Activated T-cell treated with anti-CD3 and anti-CD28 coated beads for 48 hours (primary cell): Measurements from ENCODE around the gene ZNF573.
A peak's percentile ranks its signal among the peaks of the same experiment; 100 is the strongest.
"Not testable (repeated sequence)": the region's sequence is repeated elsewhere in the genome, so short reads cannot be mapped to it uniquely, and the experiment has no call there.

Experiments
- DNase-seq: peaks from one replicate; pipeline ENCODE4 v3.0.0-alpha.2; 2020; ENCODE audit warnings: low read depth

Gene ZNF573

DNA sequence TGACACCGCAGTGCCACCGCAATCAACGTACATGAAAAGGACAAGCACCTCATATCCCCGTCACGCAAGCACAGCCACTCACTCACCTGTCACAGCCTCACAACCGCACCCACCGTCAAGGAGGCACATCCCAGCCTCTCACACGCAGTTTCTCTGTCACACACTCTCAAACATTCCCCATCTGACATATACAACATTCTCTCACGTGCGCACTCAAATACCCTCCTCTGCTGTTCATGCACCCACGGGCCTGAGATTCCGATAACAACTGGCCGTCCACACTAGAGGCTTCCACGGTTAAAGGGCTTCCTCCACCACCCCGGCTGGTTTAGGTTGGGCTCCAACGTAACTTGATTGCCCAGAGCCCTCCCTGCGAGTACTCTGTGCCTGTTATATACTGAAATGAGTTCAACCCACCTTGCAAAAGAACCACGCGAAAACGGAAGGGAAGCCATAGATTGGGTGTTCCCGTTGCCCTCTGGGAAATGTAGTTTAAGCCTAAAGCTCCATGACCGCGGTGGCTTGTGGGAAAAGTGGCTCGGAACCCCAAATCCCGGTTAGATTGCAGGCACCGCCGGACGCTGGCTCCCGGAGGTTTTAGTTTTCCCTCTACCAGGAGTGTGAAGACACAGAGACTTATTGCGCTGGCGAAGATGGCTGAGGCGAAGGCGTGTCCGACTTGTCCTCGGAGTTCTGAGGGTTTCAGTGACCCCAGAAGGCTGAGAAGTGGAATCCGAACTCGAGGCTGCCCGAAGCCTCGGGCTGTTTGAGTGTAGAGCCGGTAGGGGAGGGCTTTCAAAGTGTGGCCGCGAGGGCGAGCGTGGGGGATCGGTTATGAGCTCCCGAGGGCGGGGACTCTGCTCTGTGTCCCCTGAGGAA lies at the start of gene ZNF573:
TSS of gene ZNF573 (minus strand) at position 460 of the 879 bp plus-strand sequence. CDS start 5,857 bp downstream, outside the sequence.
- peak; percentile 65 for DNase-seq

- DNase-seq = peak; percentile 33
Observed at GRCh38 chr19:37817180-37817981, 38.0 kb upstream of the ZNF573 start.

- not testable (repeated sequence) for DNase-seq
Observed at GRCh38 chr19:37815611-37816010, 36.2 kb upstream of the ZNF573 start.

GRCh38 chr19:37813340-37813739 lies 34.0 kb upstream of the ZNF573 start:
- no peak for DNase-seq

DNA sequence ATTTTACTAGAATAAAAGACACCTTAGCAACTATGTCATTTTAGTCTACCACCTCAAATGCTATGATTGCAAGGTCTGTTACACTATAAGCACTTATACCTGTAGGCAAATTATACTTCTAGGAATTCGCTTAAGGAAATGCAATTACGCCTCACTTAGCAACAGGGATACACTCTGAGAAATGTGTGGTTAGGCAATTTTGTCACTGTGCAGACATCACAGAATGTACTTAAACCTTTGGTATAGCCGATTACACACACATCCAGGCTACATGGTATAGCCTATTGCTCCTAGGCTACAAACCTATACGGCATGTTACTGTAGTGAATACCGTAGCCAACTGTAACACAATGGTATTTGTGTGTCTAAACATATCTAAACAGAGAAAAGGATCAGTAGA lies 30.0 kb upstream of the ZNF573 start:
- DNase-seq = no peak

- DNase-seq = no peak
Observed at GRCh38 chr19:37803249-37803840, 24.0 kb upstream of the ZNF573 start.

- no peak for DNase-seq
Observed at GRCh38 chr19:37790244-37790925, 11.0 kb upstream of the ZNF573 start.

DNA sequence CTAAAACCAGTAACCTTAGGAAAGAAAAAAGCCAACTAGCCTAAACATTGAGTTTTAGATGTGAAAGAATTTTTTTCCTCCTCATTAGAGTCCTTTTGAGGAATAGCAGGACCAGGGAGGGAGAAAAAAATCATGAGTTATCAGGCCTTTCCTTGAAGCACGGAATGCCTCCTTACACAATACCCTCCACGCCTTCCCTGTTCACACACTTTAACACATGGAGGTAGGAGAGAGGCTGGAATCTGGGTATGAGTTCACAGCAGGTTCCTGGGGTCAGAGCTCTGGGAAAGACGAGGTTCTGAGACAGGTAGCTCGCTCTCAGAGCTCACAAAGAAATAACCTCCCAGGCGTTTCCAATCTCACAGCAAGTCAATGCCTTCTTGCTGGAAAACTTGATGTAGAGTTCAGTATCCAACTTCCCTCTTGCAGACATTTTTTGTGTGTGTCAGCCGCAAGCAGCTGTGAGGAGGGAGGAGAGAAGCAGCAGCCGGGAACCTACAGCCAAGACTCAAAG lies 716 bp downstream of the ZNF573 start:
- DNase-seq = no peak

DNA sequence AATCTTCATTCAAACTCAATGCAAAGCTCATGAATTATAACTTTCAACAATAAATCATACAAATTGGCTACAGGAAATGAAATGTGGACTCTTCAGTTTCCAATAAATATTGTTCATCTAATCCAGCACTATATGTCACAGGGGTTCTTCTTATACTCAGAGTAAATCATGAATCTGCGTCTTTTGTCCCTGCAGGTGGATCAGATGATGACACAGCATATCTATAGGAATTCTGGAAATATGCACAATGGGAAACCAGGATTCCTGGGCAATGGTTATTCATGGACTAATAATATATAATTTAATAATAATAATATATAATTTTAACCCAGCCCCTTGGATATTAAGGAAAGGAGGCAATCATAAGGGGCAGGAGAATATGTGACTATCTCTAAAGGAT lies 8.4 kb downstream of the ZNF573 start:
- DNase-seq = no peak

- no peak for DNase-seq
Observed at GRCh38 chr19:37763488-37763887, 15.9 kb downstream of the ZNF573 start.

DNA sequence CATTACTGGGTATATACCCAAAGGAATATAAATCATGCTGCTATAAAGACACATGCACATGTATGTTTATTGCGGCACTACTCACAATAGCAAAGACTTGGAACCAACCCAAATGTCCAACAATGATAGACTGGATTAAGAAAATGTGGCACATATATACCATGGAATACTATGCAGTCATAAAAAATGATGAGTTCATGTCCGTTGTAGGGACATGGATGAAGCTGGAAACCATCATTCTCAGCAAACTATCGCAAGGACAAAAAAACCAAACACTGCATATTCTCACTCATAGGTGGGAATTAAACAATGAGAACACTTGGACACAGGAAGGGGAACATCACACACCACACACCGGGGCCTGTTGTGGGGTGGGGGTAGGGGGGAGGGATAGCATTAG lies 21.7 kb downstream of the ZNF573 start:
- not testable (repeated sequence) for DNase-seq

DNA sequence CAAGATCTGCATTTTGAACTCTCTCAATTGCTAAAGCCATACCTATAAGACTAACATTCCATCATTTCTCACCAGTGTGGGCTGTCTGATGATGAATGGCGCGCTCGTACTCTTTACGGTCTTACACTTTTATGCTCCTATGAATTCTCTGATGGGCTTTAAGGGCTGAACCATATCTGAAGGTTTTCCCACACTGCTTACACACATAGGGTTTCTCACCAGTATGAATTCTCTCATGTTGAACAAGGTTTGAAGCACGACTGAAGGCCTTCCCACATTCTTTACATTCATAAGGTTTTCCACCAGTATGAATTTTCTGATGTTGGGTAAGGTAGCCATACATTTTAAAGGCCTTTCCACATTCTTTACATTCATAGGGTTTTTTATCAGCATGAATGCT lies 41.0 kb downstream of the ZNF573 start:
- DNase-seq = no peak

GRCh38 chr19:37725181-37725580 lies 54.2 kb downstream of the ZNF573 start:
- DNase-seq = no peak

DNA sequence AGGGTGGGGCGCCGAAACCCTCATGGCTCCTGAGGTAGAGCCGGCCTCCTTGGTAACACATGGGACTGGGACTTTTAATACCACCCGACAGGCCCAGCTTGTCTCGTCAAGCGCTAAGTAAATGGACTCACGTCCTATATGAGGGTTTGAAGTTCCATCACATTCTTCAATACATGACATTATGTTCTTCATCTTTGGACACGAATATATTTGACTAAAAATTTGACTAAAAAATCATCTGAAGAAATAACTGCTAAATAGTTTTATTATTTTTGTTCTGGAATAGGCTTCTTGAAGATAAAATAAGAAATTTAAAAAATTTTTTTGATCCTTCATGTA lies 59.5 kb downstream of the ZNF573 start:
- no peak for DNase-seq

GRCh38 chr19:37719111-37719926 lies 60.1 kb downstream of the ZNF573 start, which contains the start of gene ZNF607:
ZNF607 (minus strand) TSS chr19:37719761; CDS start chr19:37711618, 8,143 bp downstream.
- DNase-seq = peak; percentile 84

GRCh38 chr19:37718304-37718703 lies 61.1 kb downstream of the ZNF573 start:
- no peak for DNase-seq

DNA sequence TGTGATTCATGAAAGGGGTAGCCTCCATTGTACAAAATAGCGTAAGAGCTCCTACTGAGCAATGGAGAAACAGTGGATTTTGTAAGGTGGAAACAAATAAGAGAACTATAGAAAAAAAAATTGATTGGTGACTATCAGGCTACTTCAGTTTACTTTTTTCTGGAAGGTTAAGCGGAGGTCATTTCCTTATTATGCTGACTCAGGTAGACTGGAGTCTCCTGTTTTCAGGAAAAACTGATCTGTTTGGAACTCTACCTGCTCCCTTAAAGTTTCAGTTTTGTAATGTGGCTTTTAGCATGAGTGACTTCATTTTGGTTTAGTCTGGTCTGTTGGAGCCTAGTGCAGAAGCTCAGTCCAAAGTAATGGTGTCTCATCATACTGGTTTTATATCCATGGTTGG lies 63.2 kb downstream of the ZNF573 start:
- DNase-seq = no peak

DNA sequence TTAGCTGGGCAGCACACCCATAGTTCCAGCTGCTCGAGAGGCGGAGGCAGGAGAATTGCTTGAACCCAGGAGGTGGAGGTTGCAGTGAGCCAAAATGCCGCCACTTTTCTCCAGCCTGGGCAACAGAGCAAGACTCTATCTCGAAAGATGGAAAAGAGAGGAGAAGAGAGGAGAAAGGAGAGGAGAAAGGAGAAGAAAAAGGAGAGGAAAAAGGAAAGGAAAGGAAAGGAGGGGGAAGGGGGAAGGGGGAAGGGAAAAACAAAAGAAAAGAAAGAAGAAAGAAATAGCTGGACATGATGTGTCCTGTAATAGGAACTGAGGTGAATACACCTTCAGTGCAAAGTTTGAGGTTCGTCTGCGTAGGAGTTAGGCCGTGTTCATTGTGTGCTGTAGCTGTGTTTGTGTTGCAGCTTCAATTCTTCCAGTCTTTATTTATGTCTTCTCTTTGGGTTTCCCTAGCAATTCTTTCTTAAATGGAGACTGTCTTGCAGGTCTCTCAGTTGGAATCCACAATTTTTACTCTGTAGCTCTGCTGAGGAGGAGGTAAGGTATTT lies 73.3 kb downstream of the ZNF573 start:
- no peak for DNase-seq

DNA sequence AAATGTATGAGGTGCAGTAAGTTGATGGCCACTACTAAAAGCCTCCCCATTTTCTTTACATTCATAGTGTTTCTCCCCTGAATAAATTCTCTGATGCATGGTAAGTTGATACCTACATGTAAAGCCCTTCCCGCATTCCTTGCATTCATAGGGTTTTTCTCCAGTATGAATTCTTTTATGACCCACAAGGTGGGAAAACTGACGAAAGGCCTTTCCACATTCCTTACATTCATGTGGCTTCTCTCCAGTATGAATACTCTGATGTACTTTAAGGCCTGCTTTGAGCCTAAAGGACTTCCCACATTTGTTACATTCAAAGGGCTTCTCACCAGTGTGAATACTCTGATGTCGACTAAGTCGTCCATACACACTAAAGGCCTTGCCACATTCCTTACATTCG lies 80.3 kb downstream of the ZNF573 start:
- DNase-seq = no peak

GRCh38 chr19:37698216-37698615 lies 81.2 kb downstream of the ZNF573 start:
- DNase-seq = no peak
